ENCODE data around the gene PCDH1. TPM values are rescaled to one million over a fixed set of nuclear protein-coding genes. Genes with fewer than 3 reads are reported as not detected.

Gene PCDH1
- total and polyA plus RNA-seq, 2 of the 13 experiments (the other 11 are each of a cell fraction or from before 2014, with no cell fraction given), result 0.11 to 0.83 TPM

DNA sequence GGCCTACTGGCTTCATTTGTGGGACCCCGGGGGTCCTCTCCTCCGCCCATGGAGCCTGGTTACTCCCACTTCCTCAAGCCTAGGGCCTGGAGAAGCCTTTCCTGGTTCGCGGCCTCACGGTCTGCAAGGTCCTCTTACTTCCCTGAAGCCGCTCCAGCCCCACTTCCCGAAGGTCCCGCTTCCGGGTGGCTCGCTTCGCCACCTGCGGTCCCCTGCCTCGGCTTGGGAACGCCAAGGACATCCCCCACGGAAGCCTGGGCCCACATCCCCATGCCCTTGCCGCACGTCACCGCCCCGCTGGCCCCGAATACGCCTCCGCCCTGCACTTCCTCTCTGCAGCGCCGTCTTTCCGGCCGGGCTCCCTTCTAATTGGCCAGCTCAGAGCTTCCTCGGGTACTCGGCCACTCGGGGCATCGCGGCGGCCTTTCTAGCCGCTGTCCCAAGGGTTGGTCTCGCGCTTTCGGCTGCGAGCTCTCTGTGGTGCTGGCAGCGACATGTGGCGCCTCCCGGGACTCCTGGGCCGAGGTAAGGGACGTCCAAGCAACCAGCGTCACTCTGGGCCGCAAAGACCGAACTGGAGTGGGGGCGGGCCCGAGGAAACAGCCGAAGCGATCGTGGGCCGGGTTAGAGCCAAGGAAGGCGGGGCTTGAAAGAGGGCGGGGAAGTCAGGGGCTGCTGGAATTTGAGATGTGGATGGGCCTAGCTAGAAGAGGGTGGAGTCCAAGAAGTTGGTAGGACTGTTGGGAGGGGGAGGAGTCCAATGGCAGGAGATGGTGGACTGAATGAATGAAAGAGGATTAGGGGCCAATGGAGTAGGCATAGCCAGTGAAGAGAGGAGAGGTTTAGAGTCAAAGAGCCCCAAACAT is 45.5 kb upstream of the PCDH1 start, which contains the start of gene DELE1 (continued):
- TF ChIP-seq ZNF550 (CRISPR knock-in tag; IDR thresholded peaks at IDR 0.05; ENCODE audit: borderline replicate concordance) (no peak), ZNF207 (IDR thresholded peaks at IDR 0.05; ENCODE audit: borderline replicate concordance) (no peak), GTF3A (CRISPR knock-in tag; conservative IDR thresholded peaks at IDR 0.05) (peak; percentile 92; the same call in 1 of the 2 replicates), ZMAT3 (CRISPR knock-in tag; conservative IDR thresholded peaks at IDR 0.05) (peak; percentile 92; the same call in 1 of the 2 replicates), FLYWCH1 (CRISPR knock-in tag; IDR thresholded peaks at IDR 0.05) (no peak), SCMH1 (CRISPR knock-in tag; IDR thresholded peaks at IDR 0.05; ENCODE audit: borderline replicate concordance) (no peak), STAG1 (CRISPR knock-in tag; IDR thresholded peaks at IDR 0.05) (no peak), NR1H2 (CRISPR knock-in tag; IDR thresholded peaks at IDR 0.05; ENCODE audit: borderline replicate concordance, low read depth) (no peak), ZMYM3 (CRISPR knock-in tag; IDR thresholded peaks at IDR 0.05) (0 out of 2 replicates have a peak, but pooled peaks have one; percentile 34), FOXK1 (CRISPR knock-in tag; IDR thresholded peaks at IDR 0.05; ENCODE audit: borderline replicate concordance, low read depth) (peak; percentile 20; the same call in 1 of the 2 replicates), HNRNPH1 (optimal IDR thresholded peaks at IDR 0.05; ENCODE audit: low read depth, low read length) (peak; percentile 63), ZNF143 (CRISPR knock-in tag; IDR thresholded peaks at IDR 0.05) (no peak), POLR2A (IDR thresholded peaks at IDR 0.05; ENCODE audit: insufficient read depth in 1 of 2, low read depth in 2 of 2, low read length in 2 of 2) (peak; percentile 75 to 90)
- TF ChIP-seq, protein P1, sequence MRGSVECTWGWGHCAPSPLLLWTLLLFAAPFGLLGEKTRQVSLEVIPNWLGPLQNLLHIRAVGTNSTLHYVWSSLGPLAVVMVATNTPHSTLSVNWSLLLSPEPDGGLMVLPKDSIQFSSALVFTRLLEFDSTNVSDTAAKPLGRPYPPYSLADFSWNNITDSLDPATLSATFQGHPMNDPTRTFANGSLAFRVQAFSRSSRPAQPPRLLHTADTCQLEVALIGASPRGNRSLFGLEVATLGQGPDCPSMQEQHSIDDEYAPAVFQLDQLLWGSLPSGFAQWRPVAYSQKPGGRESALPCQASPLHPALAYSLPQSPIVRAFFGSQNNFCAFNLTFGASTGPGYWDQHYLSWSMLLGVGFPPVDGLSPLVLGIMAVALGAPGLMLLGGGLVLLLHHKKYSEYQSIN (CRISPR knock-in tag; IDR thresholded peaks at IDR 0.05; ENCODE audit: borderline replicate concordance), result no peak
- TF ChIP-seq, protein P2, sequence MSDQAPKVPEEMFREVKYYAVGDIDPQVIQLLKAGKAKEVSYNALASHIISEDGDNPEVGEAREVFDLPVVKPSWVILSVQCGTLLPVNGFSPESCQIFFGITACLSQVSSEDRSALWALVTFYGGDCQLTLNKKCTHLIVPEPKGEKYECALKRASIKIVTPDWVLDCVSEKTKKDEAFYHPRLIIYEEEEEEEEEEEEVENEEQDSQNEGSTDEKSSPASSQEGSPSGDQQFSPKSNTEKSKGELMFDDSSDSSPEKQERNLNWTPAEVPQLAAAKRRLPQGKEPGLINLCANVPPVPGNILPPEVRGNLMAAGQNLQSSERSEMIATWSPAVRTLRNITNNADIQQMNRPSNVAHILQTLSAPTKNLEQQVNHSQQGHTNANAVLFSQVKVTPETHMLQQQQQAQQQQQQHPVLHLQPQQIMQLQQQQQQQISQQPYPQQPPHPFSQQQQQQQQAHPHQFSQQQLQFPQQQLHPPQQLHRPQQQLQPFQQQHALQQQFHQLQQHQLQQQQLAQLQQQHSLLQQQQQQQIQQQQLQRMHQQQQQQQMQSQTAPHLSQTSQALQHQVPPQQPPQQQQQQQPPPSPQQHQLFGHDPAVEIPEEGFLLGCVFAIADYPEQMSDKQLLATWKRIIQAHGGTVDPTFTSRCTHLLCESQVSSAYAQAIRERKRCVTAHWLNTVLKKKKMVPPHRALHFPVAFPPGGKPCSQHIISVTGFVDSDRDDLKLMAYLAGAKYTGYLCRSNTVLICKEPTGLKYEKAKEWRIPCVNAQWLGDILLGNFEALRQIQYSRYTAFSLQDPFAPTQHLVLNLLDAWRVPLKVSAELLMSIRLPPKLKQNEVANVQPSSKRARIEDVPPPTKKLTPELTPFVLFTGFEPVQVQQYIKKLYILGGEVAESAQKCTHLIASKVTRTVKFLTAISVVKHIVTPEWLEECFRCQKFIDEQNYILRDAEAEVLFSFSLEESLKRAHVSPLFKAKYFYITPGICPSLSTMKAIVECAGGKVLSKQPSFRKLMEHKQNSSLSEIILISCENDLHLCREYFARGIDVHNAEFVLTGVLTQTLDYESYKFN (CRISPR knock-in tag; conservative IDR thresholded peaks at IDR 0.05), result peak; percentile 69
- TF ChIP-seq, protein P3, sequence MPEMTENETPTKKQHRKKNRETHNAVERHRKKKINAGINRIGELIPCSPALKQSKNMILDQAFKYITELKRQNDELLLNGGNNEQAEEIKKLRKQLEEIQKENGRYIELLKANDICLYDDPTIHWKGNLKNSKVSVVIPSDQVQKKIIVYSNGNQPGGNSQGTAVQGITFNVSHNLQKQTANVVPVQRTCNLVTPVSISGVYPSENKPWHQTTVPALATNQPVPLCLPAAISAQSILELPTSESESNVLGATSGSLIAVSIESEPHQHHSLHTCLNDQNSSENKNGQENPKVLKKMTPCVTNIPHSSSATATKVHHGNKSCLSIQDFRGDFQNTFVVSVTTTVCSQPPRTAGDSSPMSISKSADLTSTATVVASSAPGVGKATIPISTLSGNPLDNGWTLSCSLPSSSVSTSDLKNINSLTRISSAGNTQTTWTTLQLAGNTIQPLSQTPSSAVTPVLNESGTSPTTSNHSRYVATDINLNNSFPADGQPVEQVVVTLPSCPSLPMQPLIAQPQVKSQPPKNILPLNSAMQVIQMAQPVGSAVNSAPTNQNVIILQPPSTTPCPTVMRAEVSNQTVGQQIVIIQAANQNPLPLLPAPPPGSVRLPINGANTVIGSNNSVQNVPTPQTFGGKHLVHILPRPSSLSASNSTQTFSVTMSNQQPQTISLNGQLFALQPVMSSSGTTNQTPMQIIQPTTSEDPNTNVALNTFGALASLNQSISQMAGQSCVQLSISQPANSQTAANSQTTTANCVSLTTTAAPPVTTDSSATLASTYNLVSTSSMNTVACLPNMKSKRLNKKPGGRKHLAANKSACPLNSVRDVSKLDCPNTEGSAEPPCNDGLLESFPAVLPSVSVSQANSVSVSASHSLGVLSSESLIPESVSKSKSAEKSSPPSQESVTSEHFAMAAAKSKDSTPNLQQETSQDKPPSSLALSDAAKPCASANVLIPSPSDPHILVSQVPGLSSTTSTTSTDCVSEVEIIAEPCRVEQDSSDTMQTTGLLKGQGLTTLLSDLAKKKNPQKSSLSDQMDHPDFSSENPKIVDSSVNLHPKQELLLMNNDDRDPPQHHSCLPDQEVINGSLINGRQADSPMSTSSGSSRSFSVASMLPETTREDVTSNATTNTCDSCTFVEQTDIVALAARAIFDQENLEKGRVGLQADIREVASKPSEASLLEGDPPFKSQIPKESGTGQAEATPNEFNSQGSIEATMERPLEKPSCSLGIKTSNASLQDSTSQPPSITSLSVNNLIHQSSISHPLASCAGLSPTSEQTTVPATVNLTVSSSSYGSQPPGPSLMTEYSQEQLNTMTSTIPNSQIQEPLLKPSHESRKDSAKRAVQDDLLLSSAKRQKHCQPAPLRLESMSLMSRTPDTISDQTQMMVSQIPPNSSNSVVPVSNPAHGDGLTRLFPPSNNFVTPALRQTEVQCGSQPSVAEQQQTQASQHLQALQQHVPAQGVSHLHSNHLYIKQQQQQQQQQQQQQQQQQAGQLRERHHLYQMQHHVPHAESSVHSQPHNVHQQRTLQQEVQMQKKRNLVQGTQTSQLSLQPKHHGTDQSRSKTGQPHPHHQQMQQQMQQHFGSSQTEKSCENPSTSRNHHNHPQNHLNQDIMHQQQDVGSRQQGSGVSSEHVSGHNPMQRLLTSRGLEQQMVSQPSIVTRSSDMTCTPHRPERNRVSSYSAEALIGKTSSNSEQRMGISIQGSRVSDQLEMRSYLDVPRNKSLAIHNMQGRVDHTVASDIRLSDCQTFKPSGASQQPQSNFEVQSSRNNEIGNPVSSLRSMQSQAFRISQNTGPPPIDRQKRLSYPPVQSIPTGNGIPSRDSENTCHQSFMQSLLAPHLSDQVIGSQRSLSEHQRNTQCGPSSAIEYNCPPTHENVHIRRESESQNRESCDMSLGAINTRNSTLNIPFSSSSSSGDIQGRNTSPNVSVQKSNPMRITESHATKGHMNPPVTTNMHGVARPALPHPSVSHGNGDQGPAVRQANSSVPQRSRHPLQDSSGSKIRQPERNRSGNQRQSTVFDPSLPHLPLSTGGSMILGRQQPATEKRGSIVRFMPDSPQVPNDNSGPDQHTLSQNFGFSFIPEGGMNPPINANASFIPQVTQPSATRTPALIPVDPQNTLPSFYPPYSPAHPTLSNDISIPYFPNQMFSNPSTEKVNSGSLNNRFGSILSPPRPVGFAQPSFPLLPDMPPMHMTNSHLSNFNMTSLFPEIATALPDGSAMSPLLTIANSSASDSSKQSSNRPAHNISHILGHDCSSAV (CRISPR knock-in tag; IDR thresholded peaks at IDR 0.05; ENCODE audit: borderline replicate concordance), result no peak
